GM10266 (cell line): Measurements from ENCODE around the gene GRM7.

Source experiments
- DNase-seq: peaks from one replicate; pipeline ENCODE4 v3.0.0; 2012; ENCODE audit errors: extremely low spot score
- CTCF ChIP-seq: IDR thresholded peaks from 2 replicates; pipeline ENCODE4 v1.5.1; 2012; ENCODE audit warnings: mild to moderate bottlenecking, low read depth; ENCODE audit not compliant: control insufficient read depth, insufficient read depth; ENCODE audit errors: missing control alignments

Gene GRM7

DNA sequence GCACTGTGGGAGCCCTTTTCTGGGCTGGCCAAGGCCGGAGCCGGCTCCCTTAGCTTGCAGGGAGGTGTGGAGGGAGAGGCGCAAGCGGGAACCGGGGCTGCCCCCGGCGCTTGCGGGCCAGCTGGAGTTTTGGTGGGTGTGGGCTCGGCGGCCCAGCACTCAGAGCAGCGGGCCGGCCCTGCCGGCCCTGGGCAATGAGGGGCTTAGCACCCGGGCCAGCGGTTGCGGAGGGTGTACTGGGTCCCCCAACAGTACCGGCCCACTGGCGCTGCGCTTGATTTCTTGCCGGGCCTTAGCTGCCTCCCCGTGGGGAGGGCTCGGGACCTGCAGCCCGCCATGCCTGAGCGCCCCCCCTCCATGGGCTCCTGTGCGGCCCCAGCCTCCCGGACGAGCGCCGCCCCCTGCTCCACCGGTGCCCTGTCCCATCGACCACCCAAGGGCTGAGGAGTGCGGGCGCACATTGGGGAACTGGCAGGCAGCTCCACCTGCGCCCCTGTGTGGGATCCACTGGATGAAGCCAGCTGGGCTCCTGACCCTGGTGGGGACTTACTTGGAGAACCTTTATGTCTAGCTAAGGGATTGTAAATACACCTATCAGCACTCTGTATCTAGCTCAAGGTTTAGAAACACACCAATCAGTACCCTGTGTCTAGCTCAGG, 707.7 kb downstream of the GRM7 start:
- no peak for TF ChIP-seq CTCF
- DNase-seq = no peak

- no peak for DNase-seq
- TF ChIP-seq CTCF = no peak
These were observed 712.4 kb downstream of the GRM7 start for GRCh38 chr3:7573330-7573729.

DNA sequence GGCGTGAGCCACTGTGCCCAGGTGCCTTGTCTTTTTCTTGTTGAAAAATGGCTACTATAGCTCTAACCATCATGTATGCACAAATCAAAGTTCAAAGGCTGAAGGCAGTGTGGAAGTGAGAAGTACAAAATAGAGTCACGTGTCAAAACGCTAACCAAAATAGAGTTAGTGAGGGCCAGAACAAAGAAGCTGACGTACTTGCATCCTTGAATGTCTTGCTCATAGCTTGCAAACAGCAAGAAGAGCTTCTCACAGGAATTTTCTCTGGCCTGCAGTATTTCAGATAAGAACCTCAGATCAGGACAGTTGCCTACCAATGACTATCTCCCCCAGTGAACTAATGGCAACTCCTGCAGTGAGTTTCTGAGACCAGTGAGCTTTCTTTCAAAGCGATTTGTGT, 713.5 kb downstream of the GRM7 start:
- DNase-seq = no peak
- TF ChIP-seq CTCF = no peak

GRCh38 chr3:7576071-7576470, 715.2 kb downstream of the GRM7 start:
- TF ChIP-seq CTCF = no peak
- no peak for DNase-seq

DNA sequence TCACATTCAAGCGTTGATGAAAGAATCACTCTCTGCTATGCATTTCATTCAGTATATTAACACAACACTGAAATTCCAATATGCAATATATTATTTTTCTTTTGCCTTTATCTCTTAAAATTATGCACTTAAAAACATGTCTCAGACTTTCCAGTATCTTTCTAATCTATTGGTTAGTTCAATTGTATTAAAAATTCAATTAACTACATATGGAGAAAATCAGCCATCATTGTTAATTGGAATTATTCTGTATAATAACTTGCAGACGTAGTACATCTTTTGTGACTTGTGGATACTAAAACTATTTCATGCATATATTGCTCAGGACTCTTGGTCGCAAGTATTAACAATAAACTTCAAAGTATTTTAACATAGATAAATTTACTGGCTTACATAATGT, 715.6 kb downstream of the GRM7 start:
- no peak for DNase-seq
- TF ChIP-seq CTCF = no peak

- DNase-seq = no peak
These were observed 716.6 kb downstream of the GRM7 start for GRCh38 chr3:7577513-7577912.

More at GRCh38 chr3:7577513-7577912, 716.6 kb downstream of the GRM7 start:
- no peak for TF ChIP-seq CTCF
